Pancreas (tissue), 10 donors: ENCODE results near the gene CALR. TPM values are rescaled to one million over a fixed set of nuclear protein-coding genes. Genes with fewer than 3 reads are reported as not detected.
"Not testable (repeated sequence)": the region's sequence is repeated elsewhere in the genome, so short reads cannot be mapped to it uniquely, and the experiment has no call there.

Experiments
- ATAC-seq, 4 donors: fragments of 200-7000 bp; cut with Tn5 transposase; one replicate each; pipeline versions ENCODE4 v1.8.0 to v1.9.1; 2020; ENCODE audit warnings: mild to moderate bottlenecking in 4 of 4, moderate library complexity in 4 of 4
- DNase-seq, 6 donors: peaks; one replicate each; pipeline ENCODE4 v3.0.0-alpha.2; 2020
- FAIRE-seq: peaks from 2 replicates; lab custom pipeline; 2012; peaks lifted over from hg19 to GRCh38; lab: Jason Lieb, UNC
- H3K27ac ChIP-seq, 4 donors: fragments of 200-600 bp; sonication (generic); 1 replicate in 3 of 4; 2 replicates in 1 of 4; pipeline versions ENCODE4 v1.5.0 to v1.8.0; 2020
- H3K27me3 ChIP-seq, 4 donors: fragments of 200-600 bp; one replicate each; pipeline ENCODE4 v1.8.0; 2021
- H3K36me3 ChIP-seq, 3 donors: fragments of 200-600 bp; sonication (generic) in 1 of 3; one replicate each; pipeline versions ENCODE4 v1.5.0 to v1.8.0; 2020 to 2021
- H3K4me1 ChIP-seq, 3 donors: fragments of 200-600 bp; one replicate each; pipeline ENCODE4 v1.8.0; 2021
- H3K4me3 ChIP-seq, 4 donors: fragments of 200-600 bp; sonication (generic) in 2 of 4; one replicate each; pipeline versions ENCODE4 v1.5.0 to v1.8.0; 2020 to 2021
- H3K9me3 ChIP-seq, 4 donors: fragments of 200-600 bp; one replicate each; pipeline ENCODE4 v1.8.0; 2021
- CTCF ChIP-seq, 4 donors: fragments of 200-600 bp; sonication (generic) in 3 of 4; IDR thresholded peaks; one replicate each; pipeline versions ENCODE4 v1.5.0 to v1.8.0; 2021; ENCODE audit warnings: antibody characterized with exemption in 4 of 4
- WGBS, 2 donors: extraction: QIAGEN DNeasy Blood & Tissue Kit; methylation state at CpG; one replicate each; pipeline ENCODE4 v1.1.7; 2013; 5-methylcytosine and 5-hydroxymethylcytosine counted together
- intact Hi-C, 3 donors: fragments of 100-400 bp; cut with DNase I; formaldehyde crosslinking; loops; one replicate each; pipeline versions ENCODE4 v1.11.1 to v1.14.2; 2022
- polyA plus RNA-seq, 2 donors: library from polyadenylated mRNA; stranded (reverse); fragments of 200-250 nt; gene quantifications; one replicate each; pipeline ENCODE4 v1.2.3, GENCODE V29; 2013
- total RNA-seq, 6 donors: library from RNA; stranded (reverse); fragmentation: NEBNext Ultra II Directional in 4 of 6; extraction: Animal tissue kit (Norgen Biotek cat#: 25700) in 4 of 6; gene quantifications; one replicate each; pipeline versions ENCODE4 v1.2.1 to v1.2.4, GENCODE V29; 2021 to 2023
- donor health status: healthy with polysubstance abuse.
- donor health status: DM: no; HTN: no; CAD: no; lungs with moderate emphysema.
- donor health status: DM: no; HTN: no; CAD: no.
- donor health status: control.
- donor health status: control.
- donor health status: Bipolar disorder and iron deficiency.
- donor health status: DM: yes; HTN: yes; CAD: no.
- donor health status: DM: no; HTN: no; CAD: no.
- donor health status: DM: no; HTN: no; CAD: no.
- donor health status: DM: yes; HTN: yes; CAD: no.

CALR gene
- total and polyA plus RNA-seq, 8 donors = 132 to 681 (median 305) TPM

- TF ChIP-seq CTCF (IDR thresholded peaks at IDR 0.05) = no peak
- intact Hi-C loops = no loop called here
- Histone ChIP-seq H3K9me3 (no peaks in the 10 kb centered on the region), H3K27ac (no peak overlapping the region), H3K4me1 (peaks cover 0 to 8% (median 7%) of the 10 kb centered on the region in 3 donors), H3K27me3 (no peaks in the 10 kb centered on the region), H3K4me3 (no peak overlapping the region), H3K36me3 (peaks cover 0 to 41% (median 28%) of the 10 kb centered on the region in 3 donors)
- FAIRE-seq = no peak
- 56 to 59% methylated on average over 11 of the region's 11 CpGs for WGBS, 2 donors
- no peak for DNase-seq
- no peak for ATAC-seq
These were observed 14.9 kb downstream of the CALR start for GRCh38 chr19:12953138-12953798.

- ATAC-seq (no peak), DNase-seq (no peak), FAIRE-seq (no peak)
- 59 to 60% methylated on average over 12 of the region's 12 CpGs for WGBS, 2 donors
- Histone ChIP-seq H3K27ac (no peak overlapping the region), H3K9me3 (no peaks in the 10 kb centered on the region), H3K4me3 (no peak overlapping the region), H3K27me3 (no peaks in the 10 kb centered on the region), H3K4me1 (peaks cover 0 to 8% (median 7%) of the 10 kb centered on the region in 3 donors), H3K36me3 (peaks cover 0 to 33% (median 21%) of the 10 kb centered on the region in 3 donors)
- TF ChIP-seq CTCF (IDR thresholded peaks at IDR 0.05) = no peak
- intact Hi-C loops = no loop called here
These were observed 15.6 kb downstream of the CALR start for GRCh38 chr19:12953799-12954611.

GRCh38 chr19:12954612-12954962, 16.2 kb downstream of the CALR start:
- Histone ChIP-seq H3K9me3 (no peaks in the 10 kb centered on the region), H3K27me3 (no peaks in the 10 kb centered on the region), H3K4me3 (no peak overlapping the region), H3K27ac (no peak overlapping the region), H3K4me1 (peaks cover 0 to 8% (median 7%) of the 10 kb centered on the region in 3 donors), H3K36me3 (peaks cover 0 to 27% (median 15%) of the 10 kb centered on the region in 3 donors)
- ATAC-seq (no peak), DNase-seq (no peak), FAIRE-seq (no peak)
- TF ChIP-seq CTCF (IDR thresholded peaks at IDR 0.05) = no peak
- intact Hi-C loops = no loop called here
- 36 to 46% methylated on average over 1 of the region's 1 CpG for WGBS, 2 donors

GRCh38 chr19:12955575-12955974, 17.2 kb downstream of the CALR start:
- 84 to 87% methylated on average over 9 of the region's 9 CpGs for WGBS, 2 donors
- not testable (repeated sequence) for H3K27ac ChIP-seq, FAIRE-seq

GRCh38 chr19:12955996-12956395, 17.6 kb downstream of the CALR start:
- WGBS, 2 donors = 37 to 42% methylated on average over 12 of the region's 12 CpGs
- Histone ChIP-seq H3K4me1 (peaks cover 0 to 8% (median 7%) of the 10 kb centered on the region in 3 donors), H3K36me3 (peaks cover 0 to 14% (median 9%) of the 10 kb centered on the region in 3 donors), H3K27ac (peak overlapping the region in 1 of 4 donors; percentile 88), H3K4me3 (peak overlapping the region; percentile 49 to 96 (median 88)), H3K27me3 (no peaks in the 10 kb centered on the region), H3K9me3 (no peaks in the 10 kb centered on the region)
- ATAC-seq (no peak), FAIRE-seq (no peak), DNase-seq (no peak)
- intact Hi-C loops = no loop called here
- no peak for TF ChIP-seq CTCF (IDR thresholded peaks at IDR 0.05)

More at GRCh38 chr19:12955575-12955974, 17.2 kb downstream of the CALR start:
- DNase-seq, H3K4me1 ChIP-seq, H3K9me3 ChIP-seq, intact Hi-C loops, H3K27me3 ChIP-seq, ATAC-seq: not testable (repeated sequence)
- Histone ChIP-seq H3K4me3 (peak overlapping the region in 1 of 4 donors; percentile 96), H3K36me3 (peaks cover 0 to 17% (median 9%) of the 10 kb centered on the region in 3 donors)
